ENCODE results near the gene OR10H1.
"Not testable (repeated sequence)": the region's sequence is repeated elsewhere in the genome, so short reads cannot be mapped to it uniquely, and the experiment has no call there.

GRCh38 chr19:15835565-15836329, 20.3 kb upstream of the OR10H1 start:
- not testable (repeated sequence) for TF ChIP-seq POLR2A (IDR thresholded peaks at IDR 0.05)
- TF ChIP-seq, protein P1, sequence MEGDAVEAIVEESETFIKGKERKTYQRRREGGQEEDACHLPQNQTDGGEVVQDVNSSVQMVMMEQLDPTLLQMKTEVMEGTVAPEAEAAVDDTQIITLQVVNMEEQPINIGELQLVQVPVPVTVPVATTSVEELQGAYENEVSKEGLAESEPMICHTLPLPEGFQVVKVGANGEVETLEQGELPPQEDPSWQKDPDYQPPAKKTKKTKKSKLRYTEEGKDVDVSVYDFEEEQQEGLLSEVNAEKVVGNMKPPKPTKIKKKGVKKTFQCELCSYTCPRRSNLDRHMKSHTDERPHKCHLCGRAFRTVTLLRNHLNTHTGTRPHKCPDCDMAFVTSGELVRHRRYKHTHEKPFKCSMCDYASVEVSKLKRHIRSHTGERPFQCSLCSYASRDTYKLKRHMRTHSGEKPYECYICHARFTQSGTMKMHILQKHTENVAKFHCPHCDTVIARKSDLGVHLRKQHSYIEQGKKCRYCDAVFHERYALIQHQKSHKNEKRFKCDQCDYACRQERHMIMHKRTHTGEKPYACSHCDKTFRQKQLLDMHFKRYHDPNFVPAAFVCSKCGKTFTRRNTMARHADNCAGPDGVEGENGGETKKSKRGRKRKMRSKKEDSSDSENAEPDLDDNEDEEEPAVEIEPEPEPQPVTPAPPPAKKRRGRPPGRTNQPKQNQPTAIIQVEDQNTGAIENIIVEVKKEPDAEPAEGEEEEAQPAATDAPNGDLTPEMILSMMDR (IDR thresholded peaks at IDR 0.05) = not testable (repeated sequence)
